Stomach (tissue), 9 donors: ENCODE measurements around the gene USP12. TPM values are rescaled to one million over a fixed set of nuclear protein-coding genes. Genes with fewer than 3 reads are reported as not detected.
"Not testable (repeated sequence)": the region's sequence is repeated elsewhere in the genome, so short reads cannot be mapped to it uniquely, and the experiment has no call there.

Experiments used
- DNase-seq, 2 donors: peaks; one replicate each; pipeline versions ENCODE4 v3.0.0 to v3.0.0-alpha.2; 2013 to 2019
- H3K27ac ChIP-seq, 5 donors: fragments of 200-600 bp in 4 of 5; sonication (generic) in 4 of 5; one replicate each; pipeline ENCODE4 v1.5.1; 2013 to 2019; ENCODE audit warnings: mild to moderate bottlenecking in 1 of 5, moderate library complexity in 1 of 5
- H3K27me3 ChIP-seq, 3 donors: fragments of 200-600 bp; sonication (generic); one replicate each; pipeline ENCODE4 v1.5.1; 2017 to 2019; ENCODE audit warnings: mixed run types in 1 of 3
- H3K36me3 ChIP-seq, 4 donors: fragments of 200-600 bp; sonication (generic); 1 replicate in 3 of 4; 2 replicates in 1 of 4; pipeline ENCODE4 v1.5.1; 2016 to 2019
- H3K4me1 ChIP-seq, 4 donors: fragments of 200-600 bp; sonication (generic); one replicate each; pipeline ENCODE4 v1.5.1; 2016 to 2019
- H3K4me3 ChIP-seq, 4 donors: fragments of 200-600 bp; sonication (generic) in 3 of 4; one replicate each; pipeline ENCODE4 v1.5.1; 2016 to 2019; ENCODE audit warnings: mild to moderate bottlenecking in 1 of 4
- H3K9me3 ChIP-seq, 4 donors: fragments of 200-600 bp; sonication (generic); one replicate each; pipeline ENCODE4 v1.5.1; 2016 to 2019
- CTCF ChIP-seq, 7 experiments: fragments of 450-650 bp in 4 of 7; fragments of 200-600 bp in 3 of 7; sonication (generic) in 3 of 7; IDR thresholded peaks; one replicate each; pipeline ENCODE4 v1.5.1; 2016 to 2019; ENCODE audit warnings: antibody characterized with exemption in 7 of 7, control low read depth in 2 of 7, mild to moderate bottlenecking in 1 of 7
- EP300 ChIP-seq: sonication (generic); formaldehyde crosslinking; IDR thresholded peaks from one replicate; pipeline ENCODE4 v1.6.1; 2017; ENCODE audit warnings: antibody characterized with exemption
- POLR2A ChIP-seq, 4 donors: fragments of 450-650 bp; IDR thresholded peaks; one replicate each; pipeline ENCODE4 v1.6.1; 2016; ENCODE audit warnings: antibody characterized with exemption in 4 of 4, control low read depth in 2 of 4, mild to moderate bottlenecking in 1 of 4, moderate library complexity in 1 of 4
- POLR2AphosphoS5 ChIP-seq, 3 donors: sonication (generic); formaldehyde crosslinking; IDR thresholded peaks; one replicate each; pipeline ENCODE4 v1.6.1; 2016; ENCODE audit warnings: antibody characterized with exemption in 3 of 3
- WGBS, 5 donors: extraction: QIAGEN DNeasy Blood & Tissue Kit in 3 of 5; methylation state at CpG; one replicate each; pipeline versions ENCODE4 v1.1.5 to v1.1.7; 2013 to 2018; 5-methylcytosine and 5-hydroxymethylcytosine counted together
- intact Hi-C: fragments of 100-400 bp; cut with DNase I; formaldehyde crosslinking; loops from one replicate; pipeline ENCODE4 v1.15.1; 2023; ENCODE audit warnings: low total_unique reads
- polyA plus RNA-seq, 3 donors: library from polyadenylated mRNA; stranded (reverse); fragments of 200-250 nt; gene quantifications; one replicate each; pipeline ENCODE4 v1.2.3, GENCODE V29; 2013
- total RNA-seq, 5 donors: library from RNA; depleted of rRNA; stranded (reverse); fragments of >200 nt; gene quantifications; one replicate each; pipeline versions ENCODE4 v1.1.0 to v1.2.3, GENCODE V29; 2014 to 2016
- donor health status: healthy with polysubstance abuse.
- donor health status: Bipolar disorder and iron deficiency.
- donor health status: healthy.

Gene USP12
- total and polyA plus RNA-seq, 8 donors: 6.9 to 59.7 (median 21.6) TPM

DNA sequence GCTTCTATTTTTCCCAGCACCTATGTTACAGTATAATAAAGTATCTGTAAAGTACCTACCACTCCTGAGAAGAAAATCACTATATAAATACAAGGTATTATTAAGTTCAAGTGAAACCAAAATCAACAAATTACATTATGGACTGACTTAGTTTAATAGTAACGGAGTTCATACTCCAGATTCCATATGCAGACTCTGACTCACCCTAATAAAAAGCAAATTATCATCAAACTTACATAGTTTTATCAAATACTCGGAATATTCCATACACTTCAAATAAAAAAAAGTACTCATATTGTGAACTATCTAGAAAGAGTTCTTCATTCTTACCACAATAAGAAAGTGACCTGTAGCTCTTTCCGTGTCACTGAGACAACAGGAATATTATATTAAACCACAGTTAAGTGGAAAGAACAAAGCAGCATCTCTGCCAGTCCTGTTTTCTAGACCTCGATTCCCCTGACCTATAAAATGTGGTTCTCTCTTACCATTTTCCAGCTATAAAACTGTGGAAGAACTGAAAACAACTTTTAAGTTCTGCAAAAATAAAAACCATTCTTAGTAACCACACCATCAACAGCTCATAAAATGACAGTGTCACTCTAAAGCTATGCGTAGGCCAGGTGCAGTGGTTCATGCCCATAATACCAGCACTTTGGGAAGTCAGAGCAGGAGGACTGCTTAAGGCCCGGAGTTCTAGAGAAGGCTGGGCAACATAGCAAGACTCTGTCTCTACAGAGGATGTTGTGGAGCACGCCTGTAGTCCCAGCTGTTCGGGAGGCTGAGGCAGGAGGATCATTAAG lies 42.6 kb downstream of the USP12 start:
- peaks cover 0 to 18% (median 2%) of the 10 kb centered on the region in 4 donors for H3K9me3 ChIP-seq
- no peak for DNase-seq
- peaks cover 0 to 67% (median 42%) of the 10 kb centered on the region in 4 donors for H3K4me1 ChIP-seq
- intact Hi-C loops: no loop called here
- no peak overlapping the region for H3K27ac ChIP-seq
- H3K4me3 ChIP-seq: no peak overlapping the region
- WGBS, 5 donors: 86 to 90% (median 88%) methylated on average over 8 of the region's 8 CpGs
- no peaks in the 10 kb centered on the region for H3K36me3 ChIP-seq
- no peaks in the 10 kb centered on the region for H3K27me3 ChIP-seq
- TF ChIP-seq EP300 (no peak), POLR2A (IDR thresholded peaks at IDR 0.05) (no peak), POLR2AphosphoS5 (IDR thresholded peaks at IDR 0.05) (no peak), CTCF (IDR thresholded peaks at IDR 0.05) (no peak)

DNA sequence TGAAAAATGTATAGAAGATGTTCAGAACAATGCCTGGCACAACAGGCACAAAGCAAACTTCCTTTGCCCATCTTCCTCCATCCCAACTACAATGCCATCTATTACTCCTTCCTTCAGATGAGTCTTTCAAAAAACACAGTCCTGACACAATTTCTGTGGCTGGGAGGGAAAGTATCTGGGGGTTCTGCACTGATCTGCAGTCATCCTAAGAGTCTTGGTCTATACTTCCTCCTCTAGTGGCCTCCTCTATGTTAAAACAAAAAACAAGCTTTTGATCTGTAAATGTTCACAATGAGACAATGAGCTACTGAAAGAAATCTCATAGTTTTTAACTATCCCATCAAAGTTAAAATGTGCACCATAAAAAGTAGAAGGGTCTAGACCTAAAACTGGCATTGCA lies 44.8 kb downstream of the USP12 start:
- Histone ChIP-seq H3K9me3 (peaks cover 0 to 22% (median 4%) of the 10 kb centered on the region in 4 donors), H3K4me1 (peaks cover 0 to 49% (median 31%) of the 10 kb centered on the region in 4 donors), H3K27me3 (no peaks in the 10 kb centered on the region), H3K27ac (no peak overlapping the region), H3K36me3 (no peaks in the 10 kb centered on the region), H3K4me3 (no peak overlapping the region)
- intact Hi-C loops: no loop called here
- DNase-seq: no peak
- TF ChIP-seq CTCF (IDR thresholded peaks at IDR 0.05) (no peak), EP300 (no peak), POLR2A (IDR thresholded peaks at IDR 0.05) (no peak), POLR2AphosphoS5 (IDR thresholded peaks at IDR 0.05) (no peak)

DNA sequence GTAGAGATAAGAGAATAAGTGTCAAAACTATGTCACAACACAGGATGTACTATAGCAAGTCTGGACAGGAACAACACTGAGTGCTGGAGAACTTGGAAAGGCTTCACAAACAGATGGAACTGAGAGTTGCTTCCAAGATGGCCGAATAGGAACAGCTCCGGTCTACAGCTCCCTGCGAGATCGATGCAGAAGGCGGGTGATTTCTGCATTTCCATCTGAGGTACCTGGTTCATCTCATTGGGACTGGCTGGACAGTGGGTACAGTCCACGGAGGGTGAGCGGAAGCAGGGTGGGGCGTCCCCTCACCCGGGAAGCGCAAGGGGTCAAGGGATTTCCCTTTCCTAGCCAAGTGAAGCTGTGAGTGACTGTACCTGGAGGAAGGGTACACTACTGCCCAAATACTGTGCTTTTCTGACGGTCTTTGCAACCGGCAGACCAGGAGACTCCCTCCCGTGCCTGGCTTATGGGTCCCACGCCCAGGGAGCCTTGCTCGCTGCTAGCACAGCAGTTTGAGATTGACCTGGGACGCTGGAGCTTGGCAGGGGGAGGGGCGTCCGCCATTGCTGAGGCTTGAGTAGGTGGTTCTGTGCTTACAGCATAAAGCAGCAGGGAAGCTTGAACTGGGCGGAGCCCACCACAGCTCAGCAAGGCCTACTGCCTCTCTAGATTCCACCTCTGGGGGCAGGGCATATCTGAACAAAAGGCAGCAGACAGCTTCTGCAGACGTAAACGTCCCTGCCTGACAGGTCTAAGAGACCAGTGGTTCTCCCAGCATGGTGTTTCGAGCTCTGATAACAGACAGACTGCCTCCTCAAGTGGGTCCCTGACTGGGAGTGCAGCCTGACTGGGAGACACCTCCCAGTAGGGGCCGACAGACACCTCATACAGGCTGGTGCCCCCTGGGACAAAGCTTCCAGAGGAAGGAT lies 46.0 kb downstream of the USP12 start:
- no peak for DNase-seq
- peaks cover 0 to 50% (median 30%) of the 10 kb centered on the region in 4 donors for H3K4me1 ChIP-seq
- TF ChIP-seq POLR2AphosphoS5 (IDR thresholded peaks at IDR 0.05) (no peak), EP300 (no peak), POLR2A (IDR thresholded peaks at IDR 0.05) (no peak), CTCF (IDR thresholded peaks at IDR 0.05) (no peak)
- peaks cover 0 to 21% (median 4%) of the 10 kb centered on the region in 4 donors for H3K9me3 ChIP-seq
- H3K27ac ChIP-seq: no peak overlapping the region
- 91 to 95% (median 92%) methylated on average over 20 to 23 of the region's 23 CpGs for WGBS, 5 donors
- intact Hi-C loops: no loop called here
- no peaks in the 10 kb centered on the region for H3K27me3 ChIP-seq
- H3K4me3 ChIP-seq: no peak overlapping the region
- H3K36me3 ChIP-seq: no peaks in the 10 kb centered on the region

- Histone ChIP-seq H3K36me3 (no peaks in the 10 kb centered on the region), H3K4me1 (peaks cover 0 to 49% (median 29%) of the 10 kb centered on the region in 4 donors), H3K27ac (no peak overlapping the region), H3K27me3 (no peaks in the 10 kb centered on the region), H3K4me3 (no peak overlapping the region), H3K9me3 (peaks cover 0 to 12% (median 3%) of the 10 kb centered on the region in 4 donors)
- intact Hi-C loops: no loop called here
- 90 to 96% (median 93%) methylated on average over 4 of the region's 4 CpGs for WGBS, 5 donors
- no peak for TF ChIP-seq CTCF (IDR thresholded peaks at IDR 0.05)
- no peak for TF ChIP-seq EP300
- TF ChIP-seq POLR2A (IDR thresholded peaks at IDR 0.05): no peak
- no peak for TF ChIP-seq POLR2AphosphoS5 (IDR thresholded peaks at IDR 0.05)
- DNase-seq: no peak
Observed at GRCh38 chr13:27124571-27124970, 47.0 kb downstream of the USP12 start.

- H3K4me3 ChIP-seq, H3K27me3 ChIP-seq, H3K36me3 ChIP-seq, intact Hi-C loops, DNase-seq, H3K27ac ChIP-seq: not testable (repeated sequence)
- Histone ChIP-seq H3K4me1 (peaks cover 0 to 47% (median 31%) of the 10 kb centered on the region in 4 donors), H3K9me3 (peaks cover 0 to 12% (median 3%) of the 10 kb centered on the region in 4 donors)
- 97 to 100% (median 99%) methylated on average over 4 of the region's 4 CpGs for WGBS, 5 donors
Observed at GRCh38 chr13:27123445-27123844, 48.2 kb downstream of the USP12 start.
